Dorsolateral prefrontal cortex (tissue), 118 donors: ENCODE measurements around the gene CCDC136. TPM values are rescaled to one million over a fixed set of nuclear protein-coding genes. Genes with fewer than 3 reads are reported as not detected.

Experiments
- total RNA-seq, 120 experiments: library from RNA; stranded (reverse); gene quantifications; one replicate each; pipeline versions ENCODE4 v1.2.3 to v1.2.4, GENCODE V29; 2022

Gene CCDC136
- total RNA-seq, 120 experiments from 2014 or later = 53.0 to 145 (median 101) TPM

Other genes with a start within 250 kb of the CCDC136 start
- 10 to 100 TPM in 91 of 120 experiments, 1 to 10 TPM in 29; 5.5 to 26.0 (median 12.1) TPM for gene GARIN1A, start 119.7 kb upstream of the CCDC136 start, total RNA-seq
- gene CALU, start 52.6 kb upstream of the CCDC136 start, total RNA-seq = 10 to 100 TPM; 27.1 to 47.0 (median 35.9) TPM
- gene OPN1SW, start 16.2 kb upstream of the CCDC136 start, total RNA-seq = 1 to 10 TPM in 4 of 120 experiments, under 1 TPM in 4, not detected in 112; 0.39 to 7.6 (median 3.2) TPM
- 10 to 100 TPM in 70 of 120 experiments, 1 to 10 TPM in 50; 4.1 to 35.8 (median 10.9) TPM for gene FLNC, start 38.4 kb downstream of the CCDC136 start, total RNA-seq
- gene ATP6V1F, start 70.9 kb downstream of the CCDC136 start, total RNA-seq = 100 to 1,000 TPM; 118 to 295 (median 219) TPM
- 1 to 10 TPM in 8 of 120 experiments, under 1 TPM in 105, not detected in 7; 0.15 to 1.5 (median 0.64) TPM for gene KCP, start 118.7 kb downstream of the CCDC136 start, total RNA-seq
- gene IRF5, start 146.0 kb downstream of the CCDC136 start, total RNA-seq = 10 to 100 TPM in 8 of 120 experiments, 1 to 10 TPM in 112; 2.2 to 15.1 (median 5.8) TPM